OCI-LY7 (cell line): ENCODE results near the gene WDR37. TPM values are rescaled to one million over a fixed set of nuclear protein-coding genes. Genes with fewer than 3 reads are reported as not detected.

ENCODE experiments used
- BruUV-seq: library from RNA; stranded (reverse); fragments of 400-500 nt; replicated peaks from 2 replicates; lab custom pipeline; 2021; lab: Mats Ljungman, UMichigan
- CTCF ChIA-PET: fragments of 300-600 bp; sonication (Branson Sonifier 250); formaldehyde crosslinking; loops from one replicate; lab custom pipeline; 2022; ENCODE audit warnings: antibody characterized with exemption; ENCODE audit not compliant: unreplicated experiment; lab: Charles Lee
- POLR2A ChIA-PET: fragments of 300-600 bp; sonication (Branson Sonifier 250); formaldehyde crosslinking; loops from one replicate; lab custom pipeline; 2022; ENCODE audit warnings: antibody characterized with exemption; lab: Charles Lee
- DNase-seq: peaks from one replicate; pipeline ENCODE4 v3.0.0-alpha.2; 2015; ENCODE audit warnings: low spot score
- H2AFZ ChIP-seq: fragments of 200-600 bp; sonication (generic), shearing (Covaris generic); 2 replicates; pipeline ENCODE4 v1.6.1; 2014; ENCODE audit warnings: mild to moderate bottlenecking, antibody characterized with exemption, low read length, moderate library complexity
- H3K27ac ChIP-seq: fragments of 200-600 bp; sonication (generic); 2 replicates; pipeline ENCODE4 v1.5.1; 2014; ENCODE audit warnings: mixed run types, low read depth, mild to moderate bottlenecking, moderate library complexity, low read length, inconsistent platforms; ENCODE audit not compliant: poor library complexity, severe bottlenecking
- H3K36me3 ChIP-seq: fragments of 200-600 bp; sonication (generic); 2 replicates; pipeline ENCODE4 v1.6.1; 2014; ENCODE audit warnings: mild to moderate bottlenecking, antibody characterized with exemption, low read length, moderate library complexity, mixed read lengths; ENCODE audit not compliant: insufficient read depth
- H3K4me1 ChIP-seq: fragments of 200-600 bp; sonication (generic); 2 replicates; pipeline ENCODE4 v1.5.1; 2014; ENCODE audit warnings: mild to moderate bottlenecking, low read length; ENCODE audit not compliant: insufficient read depth, poor library complexity, severe bottlenecking
- H3K4me2 ChIP-seq: fragments of 200-600 bp; sonication (generic); 2 replicates; pipeline ENCODE4 v1.6.1; 2014; ENCODE audit warnings: mild to moderate bottlenecking, low read length
- H3K4me3 ChIP-seq: fragments of 200-600 bp; sonication (generic); 2 replicates; pipeline ENCODE4 v1.5.1; 2014; ENCODE audit warnings: mild to moderate bottlenecking, low read depth, low read length; ENCODE audit not compliant: poor library complexity, severe bottlenecking
- H3K79me2 ChIP-seq: fragments of 200-600 bp; sonication (generic); 2 replicates; pipeline ENCODE4 v1.6.1; 2016; ENCODE audit warnings: low read depth, mild to moderate bottlenecking, low read length, moderate library complexity, mixed read lengths; ENCODE audit not compliant: insufficient read depth
- H3K9me2 ChIP-seq: fragments of 200-600 bp; sonication (generic); 2 replicates; pipeline ENCODE4 v1.6.1; 2016; ENCODE audit warnings: mild to moderate bottlenecking, low read length, mixed read lengths; ENCODE audit not compliant: insufficient read depth
- H3K9me3 ChIP-seq: fragments of 200-600 bp; sonication (generic); 2 replicates; pipeline ENCODE4 v1.6.1; 2014; ENCODE audit warnings: mild to moderate bottlenecking, mixed run types, low read length, mixed read lengths
- H4K20me1 ChIP-seq: fragments of 200-600 bp; sonication (generic); 2 replicates; pipeline ENCODE4 v1.6.1; 2014; ENCODE audit warnings: mild to moderate bottlenecking, antibody characterized with exemption, low read length, moderate library complexity, mixed read lengths; ENCODE audit not compliant: insufficient read depth
- EZH2phosphoT487 ChIP-seq: fragments of 200-600 bp; sonication (generic); IDR thresholded peaks from 2 replicates; pipeline ENCODE4 v1.6.1; 2018; ENCODE audit warnings: low read depth, borderline replicate concordance, mild to moderate bottlenecking, mixed run types, antibody characterized with exemption, low read length, moderate library complexity, mixed read lengths
- intact Hi-C: fragments of 100-400 bp; cut with micrococcal nuclease; formaldehyde crosslinking; loops from one replicate; pipeline ENCODE4 v1.10.0; 2022; ENCODE audit not compliant: unreplicated experiment
- total RNA-seq, 2 experiments: library from RNA; depleted of rRNA in 1 of 2; stranded (reverse); fragments of >200 nt in 1 of 2; shearing (Covaris generic) in 1 of 2; gene quantifications; 2 replicates each; pipeline ENCODE4 v1.2.3, GENCODE V29; 2014 to 2022
- TF ChIP-seq, protein P1 (sequence below): fragments of 200-600 bp; sonication (generic); conservative IDR thresholded peaks from 2 replicates; pipeline ENCODE4 v1.5.1; 2014; ENCODE audit warnings: mild to moderate bottlenecking, antibody characterized with exemption, low read length, moderate library complexity, mixed read lengths

Gene WDR37
- total RNA-seq, 2 experiments from 2014 or later, result 9.7 to 18.9 TPM

DNA sequence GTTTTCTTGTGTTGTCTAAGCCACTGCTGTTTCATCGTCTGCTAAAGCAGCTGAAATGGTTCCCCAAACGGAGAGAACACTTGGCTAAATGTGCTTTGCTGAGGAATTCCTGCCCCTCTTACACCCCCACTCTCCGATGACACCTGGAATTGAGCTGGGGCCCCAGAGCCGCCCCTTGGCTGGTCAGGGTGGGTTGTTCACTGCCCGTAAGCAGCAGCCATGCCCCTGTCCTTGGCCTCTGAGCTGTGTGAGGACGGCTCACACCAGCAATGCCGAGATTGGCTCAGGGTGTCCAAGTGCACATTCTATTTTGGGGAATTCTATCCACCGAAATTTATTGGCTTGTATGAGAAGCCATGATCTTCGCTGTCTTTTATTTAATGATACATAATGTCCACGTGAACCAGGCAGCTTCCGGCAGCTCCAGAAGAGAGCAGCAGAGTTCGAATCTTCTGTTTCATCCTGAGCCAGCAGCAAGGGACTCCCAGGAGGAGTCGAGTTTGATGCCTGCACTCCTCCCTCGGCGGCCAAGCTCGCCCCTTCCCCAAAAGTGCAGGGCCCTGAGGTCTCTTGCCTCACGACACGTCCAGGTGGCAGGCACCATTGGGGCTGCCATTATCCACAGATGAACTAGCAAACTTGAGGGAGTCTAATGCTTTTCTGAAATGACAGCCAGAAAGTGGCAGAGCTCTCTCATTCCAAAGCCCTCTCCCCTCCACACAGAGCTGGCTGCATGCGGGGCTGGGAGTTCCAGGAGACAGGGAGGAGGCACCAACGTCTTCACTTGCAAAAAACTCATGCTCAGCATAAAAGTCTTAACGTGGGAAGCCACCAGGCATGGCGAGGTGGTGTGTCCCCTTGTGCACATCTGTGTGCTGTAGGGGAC lies 114.0 kb downstream of the WDR37 start:
- H3K79me2 ChIP-seq, result no peaks in the 10 kb centered on the region
- TF ChIP-seq, protein P1, sequence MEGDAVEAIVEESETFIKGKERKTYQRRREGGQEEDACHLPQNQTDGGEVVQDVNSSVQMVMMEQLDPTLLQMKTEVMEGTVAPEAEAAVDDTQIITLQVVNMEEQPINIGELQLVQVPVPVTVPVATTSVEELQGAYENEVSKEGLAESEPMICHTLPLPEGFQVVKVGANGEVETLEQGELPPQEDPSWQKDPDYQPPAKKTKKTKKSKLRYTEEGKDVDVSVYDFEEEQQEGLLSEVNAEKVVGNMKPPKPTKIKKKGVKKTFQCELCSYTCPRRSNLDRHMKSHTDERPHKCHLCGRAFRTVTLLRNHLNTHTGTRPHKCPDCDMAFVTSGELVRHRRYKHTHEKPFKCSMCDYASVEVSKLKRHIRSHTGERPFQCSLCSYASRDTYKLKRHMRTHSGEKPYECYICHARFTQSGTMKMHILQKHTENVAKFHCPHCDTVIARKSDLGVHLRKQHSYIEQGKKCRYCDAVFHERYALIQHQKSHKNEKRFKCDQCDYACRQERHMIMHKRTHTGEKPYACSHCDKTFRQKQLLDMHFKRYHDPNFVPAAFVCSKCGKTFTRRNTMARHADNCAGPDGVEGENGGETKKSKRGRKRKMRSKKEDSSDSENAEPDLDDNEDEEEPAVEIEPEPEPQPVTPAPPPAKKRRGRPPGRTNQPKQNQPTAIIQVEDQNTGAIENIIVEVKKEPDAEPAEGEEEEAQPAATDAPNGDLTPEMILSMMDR, result no peak
- no peak for TF ChIP-seq EZH2phosphoT487
- H2AFZ ChIP-seq, result no peak overlapping the region
- no TSS peak for BruUV-seq
- H4K20me1 ChIP-seq, result no peaks in the 10 kb centered on the region
- H3K27ac ChIP-seq, result no peak overlapping the region
- no peak overlapping the region for H3K4me3 ChIP-seq
- no peak for DNase-seq
- no peaks in the 10 kb centered on the region for H3K4me1 ChIP-seq
- ChIA-PET POLR2A (no interaction called here), CTCF (no interaction called here)
- no peak overlapping the region for H3K4me2 ChIP-seq
- H3K36me3 ChIP-seq, result no peaks in the 10 kb centered on the region
- H3K9me3 ChIP-seq, result no peaks in the 10 kb centered on the region
- intact Hi-C loops, result no loop called here
- no peaks in the 10 kb centered on the region for H3K9me2 ChIP-seq

DNA sequence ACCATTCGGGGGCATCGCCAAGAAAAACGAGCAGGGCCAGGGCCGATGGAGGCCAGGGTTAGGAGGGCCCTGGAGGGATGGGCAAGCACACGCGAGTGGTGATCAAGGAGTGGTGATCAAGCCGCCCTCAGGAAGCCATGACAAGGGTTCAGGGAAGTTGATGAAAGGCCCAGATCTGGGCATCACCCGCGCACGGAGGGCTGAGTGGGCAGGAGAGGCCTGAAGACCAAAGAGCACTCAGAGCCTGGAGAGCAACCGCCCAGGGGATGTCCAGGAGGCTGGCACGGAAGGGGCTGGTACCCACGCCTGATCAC lies 114.6 kb downstream of the WDR37 start:
- no peak for DNase-seq

DNA sequence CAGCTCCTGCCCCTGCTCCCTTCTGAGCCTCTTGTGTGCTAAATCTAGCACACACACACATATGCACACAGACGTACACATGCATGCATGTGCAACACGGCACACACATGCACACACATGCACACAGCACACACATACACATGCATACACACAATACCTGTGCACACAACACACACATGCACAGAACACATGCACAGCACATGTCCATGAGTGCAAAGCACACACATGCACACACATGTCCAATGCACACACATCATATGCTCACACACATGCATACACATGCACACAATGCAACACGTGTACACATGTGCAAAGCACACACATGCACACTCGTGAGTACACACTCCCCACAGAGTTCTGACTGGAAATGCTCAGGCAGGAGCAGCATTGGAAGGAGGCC lies 115.0 kb downstream of the WDR37 start:
- Histone ChIP-seq H3K4me3 (no peak overlapping the region), H3K4me2 (no peak overlapping the region), H3K36me3 (no peaks in the 10 kb centered on the region), H4K20me1 (no peaks in the 10 kb centered on the region), H3K27ac (no peak overlapping the region), H2AFZ (no peak overlapping the region), H3K79me2 (no peaks in the 10 kb centered on the region), H3K4me1 (no peaks in the 10 kb centered on the region), H3K9me3 (no peaks in the 10 kb centered on the region), H3K9me2 (no peaks in the 10 kb centered on the region)
- POLR2A ChIA-PET, result no interaction called here
- intact Hi-C loops, result no loop called here
- CTCF ChIA-PET, result no interaction called here
- TF ChIP-seq, protein P1, result no peak
- TF ChIP-seq EZH2phosphoT487, result no peak
- BruUV-seq, result no TSS peak
- no peak for DNase-seq

More for the DNA sequence above, 114.6 kb downstream of the WDR37 start:
- Histone ChIP-seq H2AFZ (no peak overlapping the region), H3K36me3 (no peaks in the 10 kb centered on the region), H3K79me2 (no peaks in the 10 kb centered on the region), H3K27ac (no peak overlapping the region), H3K4me3 (no peak overlapping the region), H4K20me1 (no peaks in the 10 kb centered on the region), H3K9me3 (no peaks in the 10 kb centered on the region), H3K4me2 (no peak overlapping the region), H3K9me2 (no peaks in the 10 kb centered on the region), H3K4me1 (no peaks in the 10 kb centered on the region)
- ChIA-PET CTCF (no interaction called here), POLR2A (no interaction called here)
- BruUV-seq, result no TSS peak
- TF ChIP-seq, protein P1, result no peak
- TF ChIP-seq EZH2phosphoT487, result no peak
- intact Hi-C loops, result no loop called here
